GM19099 (cell line): ENCODE data around the gene ARHGEF17.
A peak's percentile ranks its signal among the peaks of the same experiment; 100 is the strongest.

Source experiments
- POLR2A ChIP-seq: IDR thresholded peaks from 3 replicates; pipeline ENCODE4 v1.6.1; 2011; ENCODE audit warnings: low read depth; ENCODE audit not compliant: insufficient read length; ENCODE audit errors: extremely low read depth

Gene ARHGEF17

DNA sequence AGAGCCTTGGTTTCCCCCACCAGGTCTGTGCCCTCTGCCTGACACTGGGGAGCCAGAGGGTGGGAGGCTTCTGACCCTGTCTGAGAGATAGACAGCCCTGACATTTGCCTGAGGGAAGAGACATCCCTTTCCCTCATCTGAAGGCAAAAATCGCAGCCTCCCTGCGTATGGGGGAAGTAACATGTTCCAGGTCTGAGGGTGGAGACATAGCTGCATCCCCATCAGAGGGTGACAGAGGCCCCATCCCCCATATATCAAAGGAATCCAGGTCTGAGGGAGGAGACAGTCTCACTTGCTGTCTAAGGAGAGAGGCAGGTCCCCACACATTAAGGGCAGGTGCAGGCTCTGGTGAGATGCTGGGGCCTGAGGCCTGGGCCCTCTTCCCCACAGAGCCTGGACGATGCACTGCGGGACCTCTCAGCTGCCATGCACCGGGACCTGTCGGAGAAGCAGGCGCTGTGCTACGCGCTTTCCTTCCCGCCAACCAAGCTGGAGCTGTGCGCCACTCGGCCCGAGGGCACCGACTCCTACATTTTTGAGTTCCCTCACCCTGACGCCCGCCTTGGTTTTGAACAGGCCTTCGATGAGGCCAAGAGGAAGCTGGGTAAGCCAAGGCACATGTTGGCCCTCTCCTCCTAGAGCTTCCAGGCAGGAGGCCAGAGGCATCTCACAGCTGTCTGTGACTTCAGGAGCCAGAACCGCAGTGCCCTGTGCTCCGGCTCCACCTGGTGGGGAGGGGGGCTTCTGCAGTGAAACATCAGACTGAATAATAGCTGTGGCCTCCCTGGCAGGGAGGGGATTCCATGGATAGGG lies 52.1 kb downstream of the ARHGEF17 start:
- no peak for TF ChIP-seq POLR2A

DNA sequence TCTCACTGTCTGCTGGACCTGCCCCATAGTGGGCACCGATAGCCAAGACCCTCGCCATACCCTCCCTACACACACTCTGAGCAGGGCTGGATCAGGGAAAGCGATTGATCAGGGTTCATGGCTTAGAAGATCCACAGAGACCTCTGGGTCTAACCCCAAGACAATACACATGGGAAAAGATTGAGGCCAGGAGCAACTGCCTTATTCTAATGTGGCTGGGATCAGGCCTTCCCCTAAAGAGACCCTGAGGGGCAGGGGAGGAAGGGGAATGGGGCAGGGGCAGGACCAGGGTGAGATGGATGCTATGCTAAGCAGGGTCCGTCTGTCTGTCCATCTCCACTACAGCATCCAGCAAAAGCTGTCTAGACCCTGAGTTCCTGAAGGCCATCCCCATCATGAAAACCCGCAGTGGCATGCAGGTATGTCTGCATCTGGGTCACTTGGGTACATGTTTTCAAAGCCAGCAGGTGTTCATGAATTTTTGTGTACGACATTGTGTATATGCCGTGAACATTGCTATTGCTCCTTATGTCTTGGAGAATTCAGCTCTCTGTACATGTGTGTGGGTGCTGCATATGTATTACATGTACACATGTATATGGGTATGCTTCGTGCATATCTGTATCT lies 52.8 kb downstream of the ARHGEF17 start:
- no peak for TF ChIP-seq POLR2A

DNA sequence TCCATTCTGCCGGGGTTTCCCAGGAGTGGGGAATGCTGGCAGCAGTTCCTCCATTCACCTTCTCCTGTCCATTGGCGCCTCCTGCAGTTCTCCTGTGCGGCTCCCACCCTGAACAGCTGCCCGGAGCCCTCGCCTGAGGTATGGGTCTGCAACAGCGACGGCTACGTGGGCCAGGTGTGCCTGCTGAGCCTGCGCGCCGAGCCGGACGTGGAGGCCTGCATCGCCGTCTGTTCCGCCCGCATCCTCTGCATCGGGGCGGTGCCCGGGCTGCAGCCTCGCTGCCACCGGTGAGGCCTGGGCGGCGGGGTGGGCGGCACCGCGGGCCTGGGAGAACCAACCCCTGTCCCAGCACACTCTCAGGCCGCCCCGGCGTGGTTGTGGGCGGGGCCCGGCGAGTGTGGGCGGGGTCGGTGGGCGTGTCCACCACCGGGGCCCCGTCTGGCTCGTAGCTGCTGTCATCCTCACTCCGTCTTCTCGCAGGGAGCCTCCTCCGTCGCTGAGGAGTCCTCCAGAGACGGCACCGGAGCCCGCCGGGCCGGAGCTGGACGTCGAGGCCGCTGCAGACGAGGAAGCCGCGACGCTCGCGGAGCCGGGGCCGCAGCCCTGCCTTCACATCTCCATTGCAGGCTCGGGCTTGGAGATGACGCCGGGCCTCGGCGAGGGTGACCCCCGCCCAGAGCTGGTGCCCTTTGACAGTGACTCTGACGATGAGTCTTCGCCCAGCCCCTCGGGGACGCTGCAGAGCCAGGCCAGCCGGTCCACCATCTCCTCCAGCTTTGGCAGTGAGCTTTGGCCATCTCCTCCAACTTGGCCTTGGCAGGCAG lies 54.1 kb downstream of the ARHGEF17 start:
- no peak for TF ChIP-seq POLR2A

DNA sequence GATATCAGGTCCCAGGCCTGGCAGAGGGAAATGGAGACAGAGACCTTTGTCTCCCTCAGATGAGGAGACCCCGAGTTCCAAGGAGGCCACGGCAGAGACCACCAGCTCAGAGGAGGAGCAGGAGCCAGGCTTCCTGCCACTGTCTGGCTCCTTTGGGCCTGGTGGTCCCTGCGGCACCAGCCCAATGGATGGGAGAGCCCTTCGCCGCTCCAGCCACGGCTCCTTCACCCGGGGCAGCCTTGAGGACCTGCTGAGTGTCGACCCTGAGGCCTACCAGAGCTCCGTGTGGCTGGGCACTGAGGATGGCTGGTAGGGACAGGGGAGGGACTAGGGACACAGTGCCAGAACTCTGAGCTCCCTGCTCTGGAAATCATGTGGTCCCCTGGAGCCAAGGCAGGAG lies 55.1 kb downstream of the ARHGEF17 start:
- TF ChIP-seq POLR2A = no peak

DNA sequence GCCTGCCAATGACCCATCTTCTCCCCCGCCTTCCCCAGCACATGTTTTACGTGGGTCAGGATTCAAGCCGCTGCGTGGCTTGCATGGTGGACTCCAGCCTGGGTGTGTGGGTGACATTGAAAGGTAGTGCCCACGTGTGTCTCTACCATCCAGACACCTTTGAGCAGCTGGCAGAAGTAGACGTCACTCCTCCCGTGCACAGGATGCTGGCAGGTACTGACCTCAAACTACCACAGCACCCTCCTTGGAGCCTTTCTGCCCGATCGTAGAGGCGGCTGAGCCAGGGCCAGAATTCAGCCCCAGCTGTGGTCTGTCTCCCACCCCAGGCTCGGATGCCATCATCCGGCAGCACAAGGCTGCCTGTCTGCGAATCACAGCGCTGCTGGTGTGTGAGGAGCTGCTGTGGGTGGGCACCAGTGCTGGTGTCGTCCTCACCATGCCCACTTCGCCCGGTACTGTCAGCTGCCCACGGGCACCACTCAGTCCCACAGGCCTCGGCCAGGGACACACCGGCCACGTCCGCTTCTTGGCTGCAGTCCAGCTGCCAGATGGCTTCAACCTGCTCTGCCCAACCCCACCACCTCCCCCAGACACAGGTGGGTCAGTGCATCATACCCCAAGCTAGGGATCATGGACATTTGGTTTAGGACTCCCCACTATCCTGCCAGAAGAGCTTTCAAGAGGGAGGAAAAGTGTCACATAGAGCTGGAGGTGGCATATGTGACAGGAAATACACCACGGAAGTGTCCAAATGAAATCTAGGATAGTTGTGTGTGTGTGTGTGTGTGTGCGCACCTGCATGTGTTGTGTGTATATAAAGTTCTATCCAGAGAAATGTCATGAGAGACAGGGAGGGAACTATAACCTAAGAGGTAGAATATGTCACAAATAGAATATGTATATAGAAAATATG lies 57.5 kb downstream of the ARHGEF17 start:
- no peak for TF ChIP-seq POLR2A

DNA sequence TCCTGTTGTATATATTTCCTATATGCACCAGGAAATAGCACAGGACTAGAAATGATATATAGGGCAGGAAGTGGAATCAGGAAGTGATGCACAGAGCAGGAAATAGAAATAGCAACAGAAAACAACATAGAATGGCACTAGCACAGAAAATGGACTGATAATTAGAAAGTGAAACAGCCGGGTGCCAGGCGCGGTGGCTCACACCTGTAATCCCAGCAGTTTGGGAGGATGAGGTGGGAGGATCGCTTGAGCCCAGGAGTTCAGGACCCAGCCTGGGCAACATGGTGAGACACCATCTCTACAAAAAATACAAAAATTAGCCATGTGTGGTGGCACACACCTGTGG lies 58.2 kb downstream of the ARHGEF17 start:
- no peak for TF ChIP-seq POLR2A

DNA sequence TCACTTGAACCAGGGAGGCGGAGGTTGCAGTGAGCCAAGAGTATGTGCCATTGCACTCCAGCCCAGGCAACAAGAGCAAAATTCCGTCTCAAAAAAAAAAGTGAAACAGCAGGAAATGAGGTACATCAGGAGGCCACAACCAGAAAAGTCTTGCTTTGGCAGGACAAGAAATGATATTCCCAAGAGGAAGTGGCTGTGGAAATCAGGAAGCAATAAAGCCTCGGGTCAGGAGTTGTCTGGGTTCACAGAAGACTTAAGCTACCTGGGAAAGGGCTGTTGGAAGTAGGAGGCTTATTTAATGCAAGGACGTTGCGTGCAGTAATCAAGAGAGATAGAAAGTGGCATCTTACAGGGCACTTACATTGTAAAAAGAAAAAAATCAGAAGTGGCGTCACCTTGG lies 58.9 kb downstream of the ARHGEF17 start:
- TF ChIP-seq POLR2A = no peak

DNA sequence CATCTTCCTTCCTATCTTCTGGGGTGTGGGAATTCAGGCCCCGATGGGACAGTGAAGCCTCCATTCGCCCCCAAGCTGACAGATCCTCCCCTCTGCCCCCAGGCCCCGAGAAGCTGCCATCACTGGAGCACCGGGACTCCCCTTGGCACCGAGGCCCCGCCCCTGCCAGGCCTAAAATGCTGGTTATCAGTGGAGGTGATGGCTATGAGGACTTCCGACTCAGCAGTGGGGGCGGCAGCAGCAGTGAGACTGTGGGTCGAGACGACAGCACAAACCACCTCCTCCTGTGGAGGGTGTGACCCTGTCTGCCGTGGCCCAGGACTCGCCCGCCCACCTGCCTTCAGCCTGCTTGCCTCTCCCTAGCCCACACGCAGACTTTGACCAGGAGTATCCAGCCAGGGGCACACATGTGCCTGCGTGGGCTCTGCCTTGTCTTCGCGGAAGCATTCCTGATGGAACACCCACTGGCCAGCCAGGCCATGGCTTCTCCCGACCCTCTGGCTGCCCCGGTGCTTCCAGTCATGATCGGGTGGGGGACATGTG lies 59.5 kb downstream of the ARHGEF17 start:
- no peak for TF ChIP-seq POLR2A

DNA sequence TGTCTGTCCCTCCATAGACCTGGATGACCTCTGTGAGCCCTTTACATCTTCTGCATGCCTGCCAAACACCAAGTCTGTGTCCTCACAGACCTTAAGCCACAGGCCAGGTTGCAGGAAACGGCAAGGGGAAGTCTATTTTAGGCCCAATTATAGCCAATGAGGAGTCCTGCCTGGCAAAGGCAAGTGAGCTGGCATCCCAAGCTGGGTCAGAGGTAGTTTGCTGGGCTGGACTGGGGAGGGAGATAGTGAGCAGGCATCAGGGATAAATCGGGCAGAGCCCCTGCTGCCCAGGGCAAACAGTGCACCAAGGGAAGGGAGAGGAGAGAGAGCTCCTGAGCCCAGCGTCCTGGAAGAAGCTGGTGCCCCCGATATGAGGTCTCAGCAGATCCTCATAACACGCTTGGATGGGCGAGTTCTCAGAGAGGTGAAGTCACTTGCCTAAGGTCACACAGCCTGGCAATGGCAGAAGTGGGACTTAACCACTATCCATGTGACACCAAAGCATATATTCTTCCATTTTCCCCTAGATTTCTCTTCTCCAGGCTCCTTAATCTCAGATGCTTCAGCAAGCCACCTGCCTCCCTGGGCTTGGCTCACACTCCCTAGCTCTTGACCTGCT lies 64.4 kb downstream of the ARHGEF17 start:
- no peak for TF ChIP-seq POLR2A

DNA sequence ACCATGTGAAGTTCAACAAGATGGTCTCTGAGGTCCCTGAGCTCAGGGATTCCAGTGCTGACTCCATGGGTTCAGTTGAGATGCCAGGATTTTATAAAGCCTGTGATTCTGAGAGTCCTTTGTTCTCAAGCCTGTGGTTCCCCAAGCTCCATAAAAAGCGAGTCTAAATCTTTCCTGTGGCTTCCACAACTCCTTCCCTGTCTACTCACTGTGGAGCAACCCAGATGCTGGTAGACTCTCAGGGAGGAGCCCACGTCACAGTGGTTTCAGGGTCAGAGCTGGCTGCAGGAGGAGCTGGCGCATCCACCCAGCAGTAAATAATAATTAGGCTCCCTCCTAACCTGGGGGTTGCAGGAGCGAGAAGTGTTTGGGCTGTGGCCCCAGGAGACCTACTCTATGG lies 66.1 kb downstream of the ARHGEF17 start:
- TF ChIP-seq POLR2A = no peak

DNA sequence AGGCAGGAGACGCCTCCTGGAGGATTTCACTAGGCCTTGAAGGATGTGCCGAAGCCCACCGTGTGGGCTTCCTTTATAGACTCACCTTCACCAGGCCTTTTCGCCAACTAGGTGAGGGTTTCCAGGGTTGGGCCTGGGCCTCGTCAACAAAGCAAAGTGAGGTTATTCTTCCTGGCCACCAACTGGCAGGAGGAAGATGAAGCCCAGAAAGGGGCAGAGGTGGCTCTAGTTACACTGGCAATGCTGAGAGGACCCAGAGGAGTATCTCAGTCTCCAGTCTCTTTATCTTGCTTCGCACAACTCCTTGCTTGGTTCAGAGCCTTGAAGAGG lies 67.7 kb downstream of the ARHGEF17 start:
- TF ChIP-seq POLR2A = no peak

DNA sequence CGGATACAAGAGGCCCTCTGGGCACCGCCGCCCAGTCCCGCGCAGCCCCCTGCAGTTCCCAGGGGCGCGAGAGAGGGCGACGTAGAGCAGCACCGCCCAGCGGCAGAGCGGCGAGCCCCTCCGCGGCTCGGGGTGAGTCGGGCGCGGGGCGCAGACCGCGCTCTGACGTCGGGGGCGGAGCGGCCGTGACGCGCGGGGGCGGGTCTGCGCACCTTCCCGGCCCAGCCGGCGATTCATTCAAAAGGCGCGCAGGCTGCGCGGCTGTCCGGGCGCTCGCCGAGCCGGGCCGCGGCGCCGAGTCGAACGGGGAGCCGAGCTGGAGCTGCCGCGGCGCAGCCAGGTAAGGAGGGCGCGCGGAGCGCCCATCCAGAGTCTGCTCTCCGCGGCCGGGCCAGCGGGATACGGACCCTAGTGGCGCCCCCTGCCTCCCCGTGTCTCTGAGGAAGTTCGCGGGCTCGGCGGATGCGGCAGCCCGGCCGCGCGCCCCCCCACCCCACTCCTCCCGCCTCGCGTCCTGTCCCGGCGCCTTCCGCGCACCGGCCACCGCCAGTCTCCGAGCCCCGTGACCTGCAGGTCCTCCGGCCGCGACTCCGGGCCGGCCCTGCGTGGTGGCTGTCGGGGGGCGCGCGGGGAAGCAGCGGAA lies 68.2 kb downstream of the ARHGEF17 start, which contains the start of gene RELT:
Gene RELT, plus strand, starts transcription at position 240 of the 643 bp plus-strand sequence. CDS start 12,738 bp downstream, outside the sequence.
- peak; percentile 99 for TF ChIP-seq POLR2A

DNA sequence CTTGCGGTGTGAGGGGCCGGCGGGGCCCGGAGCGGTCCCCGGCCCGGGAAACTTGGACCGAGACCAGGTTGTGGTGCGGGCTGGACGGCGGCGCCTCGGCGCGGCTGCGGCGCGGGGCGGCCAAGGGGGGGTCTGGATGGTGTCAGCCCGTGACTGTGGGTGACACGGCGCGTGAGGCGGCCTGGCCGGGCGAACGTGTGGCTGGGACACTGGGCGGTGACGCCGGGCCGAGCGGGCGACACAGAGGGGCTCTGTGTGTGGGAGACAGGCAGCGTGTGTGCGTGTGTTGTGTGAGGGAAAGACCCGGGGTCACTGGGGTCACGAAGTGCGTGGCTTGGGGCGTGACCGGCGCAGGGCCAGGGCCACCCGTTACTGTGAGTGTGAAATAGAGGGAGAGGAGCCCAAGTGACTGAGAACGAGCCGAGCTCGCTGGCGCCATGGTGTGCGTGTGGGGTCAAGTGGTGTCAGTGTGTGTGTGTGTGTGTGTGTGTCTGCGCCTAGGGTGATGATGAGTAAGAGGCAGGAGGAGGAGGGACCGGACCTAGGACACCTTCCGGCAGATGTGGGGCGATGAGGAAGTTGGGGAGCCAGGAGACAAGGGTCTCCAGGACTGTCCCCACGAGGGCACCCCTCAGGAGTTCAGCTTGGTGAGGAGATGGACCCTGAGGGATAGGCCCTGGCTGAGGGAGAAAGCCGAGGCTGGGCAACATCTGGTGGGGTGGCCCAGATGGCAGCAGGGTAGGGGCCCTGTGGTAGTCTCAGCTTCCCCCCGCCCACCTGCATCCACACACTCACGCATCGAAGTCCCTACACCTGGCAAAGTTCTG lies 68.9 kb downstream of the ARHGEF17 start:
- peak; percentile 31 for TF ChIP-seq POLR2A

DNA sequence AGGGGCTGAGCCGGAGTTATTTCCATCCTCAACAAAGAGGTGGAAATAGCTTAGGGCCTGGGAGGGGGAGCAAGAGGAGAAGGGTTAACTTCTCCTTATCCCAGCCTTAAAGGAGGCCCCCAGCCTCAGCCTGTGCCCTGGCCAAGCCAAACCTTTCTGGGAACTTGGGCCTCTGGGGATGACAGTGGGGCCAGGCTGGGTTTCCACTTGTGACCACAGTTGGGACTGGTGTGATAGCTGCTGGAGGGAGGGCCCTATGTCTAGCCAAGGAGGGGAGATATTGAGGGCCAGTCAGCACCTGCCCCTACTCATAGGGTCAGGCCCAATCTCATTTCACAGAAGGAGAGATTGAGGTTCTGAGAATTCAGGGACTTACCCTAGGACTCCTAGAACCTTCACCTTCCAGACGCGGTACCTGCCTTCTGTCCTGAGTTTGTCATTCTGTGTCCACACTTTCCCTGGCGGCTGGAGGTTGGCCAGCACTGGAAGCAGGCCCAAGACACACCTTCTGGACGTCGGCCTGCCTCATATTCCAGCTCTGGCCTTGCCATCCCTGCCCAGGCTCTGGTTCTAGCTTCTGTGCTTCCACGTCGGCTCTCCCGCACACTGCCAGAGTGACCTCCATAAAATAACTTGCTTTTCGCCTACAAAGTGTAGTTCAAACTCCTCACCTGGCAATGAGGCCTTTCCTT lies 71.3 kb downstream of the ARHGEF17 start:
- no peak for TF ChIP-seq POLR2A
